Glomerular endothelial cell (primary cell): ENCODE data around the gene GNAI1. TPM values are rescaled to one million over a fixed set of nuclear protein-coding genes. Genes with fewer than 3 reads are reported as not detected.

Experiments used
- DNase-seq: peaks from one replicate; pipeline ENCODE4 v3.0.0-alpha.2; 2011; ENCODE audit warnings: low read depth, low spot score; ENCODE audit errors: extremely low read depth
- total RNA-seq: library from RNA; depleted of rRNA; stranded (reverse); fragments of >200 nt; gene quantifications from 2 replicates; pipeline ENCODE4 v1.2.3, GENCODE V29; 2015

Gene GNAI1
- total RNA-seq, 1 donor from 2014 or later, result 26.7 TPM

DNA sequence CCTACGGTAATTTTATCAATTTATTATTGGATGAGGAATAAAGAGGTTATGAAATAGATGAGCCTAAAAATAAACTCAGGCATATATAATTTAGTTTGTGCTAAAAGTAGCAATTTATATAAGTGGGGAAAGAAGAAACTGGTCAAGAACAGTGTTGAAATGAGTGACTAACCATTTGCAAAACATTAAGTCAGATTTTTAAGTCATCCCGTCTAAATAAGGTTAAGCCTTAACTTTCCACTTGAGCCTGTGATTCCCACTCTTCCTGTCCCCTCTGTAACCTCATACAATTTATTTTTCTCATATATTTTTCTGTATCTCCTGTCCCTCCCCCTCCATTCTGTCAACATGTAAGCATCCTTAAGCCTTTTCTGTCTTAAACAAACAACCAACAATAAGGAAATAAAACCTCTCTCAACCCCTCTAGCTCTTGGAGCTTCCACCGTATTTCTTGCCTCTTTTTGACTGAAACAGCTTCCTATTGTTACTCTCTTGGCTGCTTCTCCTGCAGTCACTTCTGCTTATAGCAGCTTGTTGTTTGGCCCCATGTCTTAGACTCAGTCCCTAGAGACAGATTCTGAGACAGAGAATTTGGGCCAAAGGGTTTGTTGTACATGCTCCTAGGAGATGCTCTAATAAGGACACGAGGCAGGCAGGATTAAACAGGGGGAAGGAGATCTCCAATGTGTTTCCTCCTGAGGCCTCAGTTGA, 109.7 kb downstream of the GNAI1 start:
- DNase-seq, result no peak

DNA sequence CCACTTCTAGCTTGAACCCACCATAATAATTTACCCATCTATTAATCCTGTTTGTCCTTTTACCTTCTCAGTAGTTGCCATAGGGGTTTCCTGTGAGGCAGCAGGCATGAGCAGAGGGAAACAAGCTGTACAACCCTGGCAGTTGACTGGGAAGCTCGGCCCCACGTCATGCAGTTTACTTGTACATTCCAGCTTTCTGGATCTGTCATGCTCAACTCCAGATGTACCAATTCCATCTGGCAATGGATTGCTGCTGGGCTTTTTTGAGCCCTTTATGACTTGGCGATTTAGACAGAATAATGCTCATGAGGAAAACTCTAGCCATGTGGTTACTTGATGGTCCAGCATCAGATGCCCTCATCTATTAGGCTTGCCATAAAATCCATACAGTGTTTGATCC, 112.5 kb downstream of the GNAI1 start:
- no peak for DNase-seq

DNA sequence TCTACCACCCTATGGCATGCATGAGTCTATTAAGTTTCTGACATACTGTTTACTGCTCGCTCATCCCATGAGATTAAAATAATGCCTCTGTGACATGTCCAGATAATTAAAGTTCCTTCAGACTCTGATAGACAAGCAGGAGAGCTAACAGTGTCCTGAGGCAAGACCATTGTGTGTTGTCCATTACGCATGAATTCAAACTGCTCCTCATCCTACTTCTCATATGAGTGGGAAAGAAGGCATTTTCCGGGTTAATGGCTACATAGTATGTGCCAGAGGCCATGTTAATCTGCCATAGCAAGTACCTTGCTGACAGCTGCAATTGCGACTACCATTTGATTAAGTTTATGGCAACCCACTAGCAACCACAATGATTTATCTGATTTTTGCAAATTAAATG, 113.3 kb downstream of the GNAI1 start:
- DNase-seq, result no peak

DNA sequence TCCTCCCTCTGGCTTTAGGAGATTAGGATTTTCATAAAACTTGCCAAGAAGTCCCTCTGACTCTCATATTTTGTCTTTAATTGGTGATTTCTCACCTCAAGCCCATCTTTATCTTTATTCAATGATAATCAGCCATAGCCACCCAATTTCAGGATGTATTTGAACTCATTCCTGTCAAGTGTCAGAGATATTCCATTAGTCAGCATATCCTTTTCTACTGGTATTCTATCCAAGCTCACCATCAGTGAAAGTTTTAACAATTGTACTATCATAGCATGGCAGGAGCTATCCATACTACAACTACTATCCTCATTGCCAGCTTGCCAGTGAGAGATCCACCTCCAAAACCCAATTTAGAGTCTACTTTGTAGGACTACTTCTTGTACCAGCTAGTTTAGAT, 114.6 kb downstream of the GNAI1 start:
- DNase-seq, result no peak

DNA sequence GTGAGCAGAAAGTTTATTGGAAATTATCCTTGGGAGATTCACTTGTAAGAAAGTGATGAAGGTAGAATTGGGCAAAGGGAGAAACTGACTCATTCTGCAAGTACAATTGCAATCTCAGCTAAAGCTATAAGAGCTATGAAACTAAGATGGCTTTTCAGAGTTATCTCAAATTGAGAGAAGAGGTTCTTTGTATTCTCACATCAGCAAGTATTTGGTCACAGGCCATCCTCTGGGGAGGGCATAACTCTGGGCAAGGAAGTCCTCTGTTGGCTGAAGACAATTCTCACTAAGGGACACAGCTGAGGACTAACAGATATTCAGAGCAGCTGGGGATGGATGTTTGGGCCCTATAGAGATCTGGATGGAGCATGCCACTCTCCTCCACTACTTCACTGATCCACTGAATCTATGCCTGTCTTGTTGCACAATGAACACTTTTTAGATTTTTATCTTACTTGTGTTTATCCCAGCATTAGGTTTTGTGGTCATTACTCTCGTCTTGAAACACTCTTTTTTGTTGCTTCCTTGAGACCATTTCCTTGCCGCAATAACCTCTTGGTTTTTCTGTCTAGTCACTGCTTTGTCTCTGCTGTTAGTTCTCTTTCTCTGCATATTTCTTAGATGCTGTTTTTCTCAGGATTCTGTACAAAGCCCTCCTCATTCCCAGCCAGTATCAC, 115.1 kb downstream of the GNAI1 start:
- DNase-seq, result no peak

DNA sequence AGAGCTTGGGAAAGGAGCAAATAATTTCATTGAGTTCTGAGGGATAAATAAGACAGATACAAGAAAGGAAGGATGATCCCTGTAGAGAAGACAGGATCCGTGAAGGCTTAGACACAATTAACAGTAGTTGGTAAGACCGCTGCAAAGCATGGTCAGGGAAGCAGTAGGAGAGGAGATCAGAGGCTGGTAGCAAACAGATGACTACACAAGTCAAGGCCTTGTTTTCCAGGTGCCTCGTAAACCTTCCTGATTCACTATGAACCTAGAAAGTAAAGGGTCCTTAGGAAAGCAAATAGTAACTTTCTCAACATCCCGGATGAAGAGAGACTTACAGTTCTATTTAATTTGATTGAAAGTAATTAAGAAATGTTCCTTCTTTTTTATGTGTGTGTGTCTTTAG, 118.6 kb downstream of the GNAI1 start:
- DNase-seq, result no peak

DNA sequence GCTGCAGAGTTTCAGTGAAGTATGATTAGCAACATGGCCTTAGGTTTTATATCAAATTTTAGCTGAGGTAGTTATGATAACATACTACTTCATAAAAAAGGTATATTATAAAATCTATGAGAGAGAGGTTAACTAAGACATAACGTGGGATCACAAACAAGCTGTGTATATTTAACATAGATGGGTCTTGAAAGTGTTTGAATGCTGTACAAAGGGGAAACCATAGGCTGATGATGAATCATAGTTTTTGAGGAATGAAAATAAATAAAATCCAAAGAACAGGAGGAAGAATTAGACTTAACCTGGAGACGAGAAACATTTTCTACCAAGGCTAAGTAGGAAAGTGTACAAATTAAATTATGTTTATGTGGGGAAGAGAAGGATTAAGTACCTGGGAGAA, 119.0 kb downstream of the GNAI1 start:
- no peak for DNase-seq

DNA sequence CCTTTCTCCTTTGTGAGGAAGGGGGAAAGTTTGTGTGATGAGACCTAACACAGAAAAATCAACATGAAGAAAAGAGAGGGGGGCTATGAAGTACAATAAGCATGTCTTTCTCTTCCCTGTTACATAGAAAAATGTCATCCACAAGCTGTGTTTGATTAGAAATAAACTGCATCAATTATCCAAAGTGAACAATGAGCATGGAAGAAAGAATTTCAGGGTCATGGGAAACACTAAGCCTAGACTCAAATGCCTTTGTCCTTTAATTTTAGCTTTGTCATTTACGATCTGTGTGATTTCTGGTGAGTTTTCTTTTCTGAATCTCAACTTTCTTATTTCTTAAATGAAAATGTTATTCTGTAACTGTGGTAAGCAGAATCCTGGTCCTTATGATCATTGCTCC, 121.0 kb downstream of the GNAI1 start:
- DNase-seq, result no peak

DNA sequence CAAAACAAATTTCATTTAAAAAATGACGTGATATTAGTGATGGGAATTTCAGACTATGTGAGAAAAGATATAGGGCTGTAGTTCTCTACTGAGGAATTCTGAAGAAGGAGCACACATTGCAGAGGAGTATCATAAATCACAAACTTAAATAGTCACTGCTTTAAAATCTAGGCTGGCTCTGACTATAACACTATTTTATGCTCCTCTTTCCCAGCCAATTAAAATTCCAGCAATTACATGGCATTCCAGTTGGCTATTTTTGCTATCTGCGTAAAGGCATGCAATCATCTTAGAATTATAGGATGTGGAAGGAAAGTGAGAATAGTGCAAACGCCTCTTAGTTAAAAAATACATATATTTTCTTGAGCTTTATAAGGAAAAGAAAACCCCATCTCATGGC, 123.1 kb downstream of the GNAI1 start:
- DNase-seq, result no peak

DNA sequence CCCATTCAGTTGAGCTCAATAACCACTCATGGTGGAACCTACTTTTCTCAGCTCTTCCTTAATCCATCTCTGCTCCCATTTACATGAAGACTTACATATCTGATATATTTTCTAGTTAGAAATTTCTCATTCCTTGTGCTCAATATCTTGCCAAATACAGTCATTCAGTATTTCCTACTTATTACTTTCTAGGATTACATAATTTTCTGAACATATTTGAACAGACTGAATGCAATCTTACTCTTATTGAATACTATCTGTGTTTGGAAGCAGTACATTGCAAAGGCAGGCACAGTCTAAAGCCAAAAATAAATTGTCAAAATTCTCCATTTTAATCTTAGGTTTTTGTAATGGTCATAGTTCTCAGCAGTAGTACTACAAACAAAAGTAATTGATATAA, 126.0 kb downstream of the GNAI1 start:
- no peak for DNase-seq

DNA sequence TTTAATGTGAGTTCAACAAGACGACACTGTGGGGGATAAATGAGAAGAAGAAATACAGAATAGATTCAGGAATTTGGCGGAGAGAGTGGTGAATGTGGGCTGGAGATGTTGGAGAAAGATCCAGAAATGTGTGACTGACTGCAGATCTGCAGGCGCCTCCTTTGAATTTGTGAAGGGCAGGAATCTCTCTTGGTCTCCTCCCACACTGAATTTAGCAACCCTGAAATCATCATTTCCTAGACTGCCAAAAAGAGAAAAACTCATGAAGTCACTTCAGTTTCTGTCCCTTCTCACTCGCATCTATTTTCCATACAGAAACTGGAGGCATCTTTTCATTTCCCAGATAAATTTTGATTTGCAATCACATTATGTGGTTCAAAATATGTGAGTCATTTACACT, 128.7 kb downstream of the GNAI1 start:
- no peak for DNase-seq

DNA sequence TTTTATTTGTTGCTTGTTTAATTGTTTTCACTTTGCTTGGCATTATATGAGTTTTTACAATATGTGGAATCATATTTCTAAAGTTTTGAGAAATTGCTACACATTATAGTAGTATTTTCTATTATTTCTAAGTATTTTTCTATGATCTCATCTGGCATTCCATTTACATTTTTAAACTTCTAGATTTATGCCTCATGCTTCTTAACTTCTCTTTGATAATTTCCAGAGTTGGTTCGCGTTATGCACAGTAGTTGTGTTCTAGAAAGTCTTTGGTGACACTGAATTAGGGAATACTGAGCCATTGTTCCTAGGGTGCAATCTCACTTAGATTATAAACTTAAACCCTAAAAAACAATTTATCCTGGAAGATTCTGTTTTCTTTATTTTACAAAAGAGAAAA, 129.2 kb downstream of the GNAI1 start:
- DNase-seq, result no peak

DNA sequence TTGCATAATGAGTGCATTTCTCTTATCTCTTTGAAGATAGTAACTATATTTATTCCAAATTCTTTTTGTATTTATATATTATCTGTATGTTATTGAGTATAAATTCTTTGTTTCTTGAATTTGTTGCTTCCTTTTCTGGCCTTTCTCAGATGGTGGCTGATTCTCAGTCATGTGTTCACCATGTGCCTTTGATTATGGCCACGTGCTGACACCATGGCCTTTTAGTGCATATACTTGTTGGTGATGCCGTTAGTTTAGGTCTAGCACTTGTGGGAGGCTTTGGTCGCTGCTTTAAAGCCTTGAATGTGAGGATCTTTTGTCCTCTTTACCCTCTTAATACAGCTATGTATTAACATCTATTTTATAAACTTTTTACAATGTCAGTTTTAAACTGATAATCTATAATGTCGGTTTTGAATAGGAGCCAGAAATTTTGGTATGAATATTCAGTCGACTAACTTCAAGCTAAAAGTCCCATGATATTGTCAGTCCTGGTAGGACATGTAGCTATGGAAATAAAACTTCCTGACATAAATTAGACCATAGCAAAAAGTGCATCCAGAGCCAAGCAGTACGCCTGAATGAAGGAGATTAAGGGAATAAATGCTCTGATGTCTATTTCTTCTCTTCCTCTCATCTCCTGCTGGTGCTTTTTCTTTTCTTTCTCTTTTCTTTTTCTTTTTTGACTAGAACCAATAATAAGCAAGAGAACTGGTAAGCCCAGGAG, 130.3 kb downstream of the GNAI1 start:
- no peak for DNase-seq

DNA sequence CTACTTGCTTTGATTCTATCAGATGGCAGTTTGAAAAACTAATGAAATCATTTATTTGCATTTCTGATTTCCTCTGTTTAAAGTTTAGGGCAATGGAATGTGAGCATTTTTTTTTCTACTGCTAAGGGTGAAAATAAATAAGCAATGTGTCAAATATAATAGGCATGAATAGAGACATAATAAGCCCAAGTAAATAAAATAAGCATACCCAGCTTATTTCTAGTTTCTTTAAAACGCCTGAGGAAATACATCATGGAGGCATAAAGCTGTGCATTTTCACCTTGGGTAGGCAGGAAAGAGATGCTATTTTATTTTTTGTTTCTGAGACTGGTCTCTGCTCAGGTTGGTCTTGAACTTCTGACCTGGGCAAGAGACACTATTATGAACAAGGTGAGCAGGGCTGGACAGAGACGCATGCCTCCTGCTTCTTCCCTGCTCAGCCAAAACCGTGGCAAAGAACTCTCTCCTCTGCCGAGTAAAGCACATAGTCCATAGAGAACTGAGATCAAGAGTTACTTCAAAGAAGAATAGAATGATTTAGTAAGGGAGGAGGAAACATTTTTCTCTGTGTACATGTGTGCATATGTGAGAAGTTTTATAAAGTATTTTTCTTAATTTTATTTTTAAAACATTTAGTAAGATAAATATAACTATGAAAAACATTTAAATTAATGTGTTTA, 138.1 kb downstream of the GNAI1 start:
- no peak for DNase-seq

DNA sequence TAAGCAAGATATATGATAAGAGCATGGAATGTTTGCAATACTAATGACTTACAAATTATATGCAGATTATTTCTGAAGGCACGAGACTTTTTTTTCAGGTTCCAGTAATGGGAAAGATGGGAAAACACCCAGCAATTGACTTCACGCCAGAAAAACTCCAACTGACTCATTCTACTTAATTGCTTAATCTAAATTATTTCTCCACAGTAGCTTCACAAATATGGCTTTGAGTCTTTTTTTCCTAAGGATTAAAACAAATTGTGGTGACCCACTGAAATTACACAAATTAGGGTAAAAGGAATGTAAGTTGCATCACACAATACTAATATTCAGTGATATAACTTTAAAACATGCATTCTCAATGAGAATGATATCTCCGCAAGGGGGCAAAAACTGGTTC, 138.7 kb downstream of the GNAI1 start:
- DNase-seq, result no peak

DNA sequence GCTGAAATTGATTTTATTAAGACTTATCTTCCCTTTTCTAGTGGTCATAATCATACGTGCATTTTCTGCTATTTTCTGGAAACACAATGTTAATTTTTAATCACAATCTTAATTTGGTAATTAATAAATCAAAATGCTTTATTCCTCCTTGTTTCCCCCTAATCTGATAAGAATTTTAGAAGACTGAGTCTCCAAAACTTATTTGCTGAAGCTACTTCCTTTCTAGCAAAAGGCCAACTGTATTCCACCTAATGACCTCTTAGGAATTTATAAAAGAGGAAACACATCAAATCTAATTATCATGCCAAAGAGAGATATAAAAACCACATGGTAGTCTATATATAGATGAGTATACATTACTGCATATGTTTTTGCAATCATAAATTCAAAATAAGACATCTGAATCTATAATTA, 140.6 kb downstream of the GNAI1 start:
- no peak for DNase-seq
